ENCODE results near the gene PLPPR3.
"Not testable (repeated sequence)": the region's sequence is repeated elsewhere in the genome, so short reads cannot be mapped to it uniquely, and the experiment has no call there.

DNA sequence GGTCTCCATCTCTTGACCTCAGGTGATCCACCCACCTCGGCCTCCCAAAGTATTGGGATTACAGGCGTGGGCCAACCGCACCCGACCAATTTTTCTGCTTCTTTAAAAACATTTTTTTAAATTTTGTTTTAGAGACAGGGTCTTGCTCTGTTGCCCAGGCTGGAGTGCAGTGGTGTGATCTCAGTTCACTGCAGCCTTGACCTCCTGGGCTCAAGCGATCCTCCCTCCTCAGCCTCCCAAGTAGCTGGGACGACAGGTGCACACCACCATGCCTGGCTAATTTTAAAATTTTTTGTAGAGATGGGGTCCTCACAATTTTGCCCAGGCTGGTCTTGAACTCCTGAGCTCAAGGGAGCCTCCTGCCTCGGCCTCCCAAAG is 21.0 kb upstream of the PLPPR3 start:
- TF ChIP-seq, protein P1, sequence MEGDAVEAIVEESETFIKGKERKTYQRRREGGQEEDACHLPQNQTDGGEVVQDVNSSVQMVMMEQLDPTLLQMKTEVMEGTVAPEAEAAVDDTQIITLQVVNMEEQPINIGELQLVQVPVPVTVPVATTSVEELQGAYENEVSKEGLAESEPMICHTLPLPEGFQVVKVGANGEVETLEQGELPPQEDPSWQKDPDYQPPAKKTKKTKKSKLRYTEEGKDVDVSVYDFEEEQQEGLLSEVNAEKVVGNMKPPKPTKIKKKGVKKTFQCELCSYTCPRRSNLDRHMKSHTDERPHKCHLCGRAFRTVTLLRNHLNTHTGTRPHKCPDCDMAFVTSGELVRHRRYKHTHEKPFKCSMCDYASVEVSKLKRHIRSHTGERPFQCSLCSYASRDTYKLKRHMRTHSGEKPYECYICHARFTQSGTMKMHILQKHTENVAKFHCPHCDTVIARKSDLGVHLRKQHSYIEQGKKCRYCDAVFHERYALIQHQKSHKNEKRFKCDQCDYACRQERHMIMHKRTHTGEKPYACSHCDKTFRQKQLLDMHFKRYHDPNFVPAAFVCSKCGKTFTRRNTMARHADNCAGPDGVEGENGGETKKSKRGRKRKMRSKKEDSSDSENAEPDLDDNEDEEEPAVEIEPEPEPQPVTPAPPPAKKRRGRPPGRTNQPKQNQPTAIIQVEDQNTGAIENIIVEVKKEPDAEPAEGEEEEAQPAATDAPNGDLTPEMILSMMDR (IDR thresholded peaks at IDR 0.05): not testable (repeated sequence)
- not testable (repeated sequence) for TF ChIP-seq POLR2AphosphoS5 (IDR thresholded peaks at IDR 0.05; ENCODE audit: insufficient read depth in 1 of 2, low read depth in 1 of 2)

Data from vagina (tissue), 2 donors.